ENCODE measurements around the gene LCE3A. TPM values are rescaled to one million over a fixed set of nuclear protein-coding genes. Genes with fewer than 3 reads are reported as not detected.

LCE3A gene
- total and polyA plus RNA-seq, 10 of the 15 experiments (the other 5 are each of a cell fraction or from before 2014, with no cell fraction given) = not detected

GRCh38 chr1:152577168-152577567 is 45.7 kb downstream of the LCE3A start:
- Histone ChIP-seq H3K4me3 (no peak overlapping the region), H4K20me1 (ENCODE audit: control insufficient read depth, insufficient read depth) (no peaks in the 10 kb centered on the region), H3K9me3 (replicated peaks; ENCODE audit: control insufficient read depth, insufficient read depth, low read length) (no peaks in the 10 kb centered on the region; the same call in 2 of the 3 replicates), H3K27ac (ENCODE audit: control insufficient read depth, insufficient read depth) (no peak overlapping the region), H3K36me3 (ENCODE audit: control insufficient read depth in 2 of 2, insufficient read depth in 2 of 2, low read length in 1 of 2) (no peaks in the 10 kb centered on the region), H3K27me3 (replicated peaks in 1 of 2; ENCODE audit: control insufficient read depth in 2 of 2, insufficient read depth in 2 of 2, low read length in 1 of 2) (peaks cover 0 to 1% of the 10 kb centered on the region in 2 experiments; a peak in 1 of 4 replicates), H3K79me2 (ENCODE audit: control insufficient read depth, insufficient read depth, low read length) (no peaks in the 10 kb centered on the region), H2AFZ (ENCODE audit: control insufficient read depth, low read depth, low read length) (no peak overlapping the region), H3K4me1 (ENCODE audit: control insufficient read depth, insufficient read depth, low read length) (peaks cover 5% of the 10 kb centered on the region; the same call in 1 of the 2 replicates), H3K4me2 (ENCODE audit: control insufficient read depth, insufficient read depth) (no peak overlapping the region), H3K9ac (ENCODE audit: control insufficient read depth, insufficient read depth, low read length) (no peak overlapping the region)
- 3% methylated on average over 2 of the region's 2 CpGs for WGBS (ENCODE audit: insufficient coverage, insufficient replicate concordance, low lambda C conversion rate, missing lambda C conversion rate)
- RAD21 ChIA-PET (ENCODE audit: unreplicated experiment) = no interaction called here
- SMC1A ChIA-PET (ENCODE audit: uncharacterized antibody, unreplicated experiment) = no interaction called here
- CTCF ChIA-PET = interaction anchor here (1.8 kb wide), 1 partner anchor 42 kb away, joined by 4 read pairs; no protein-coding TSS in a partner anchor
- intact Hi-C loops (cut with micrococcal nuclease; ENCODE audit: unreplicated experiment) = no loop called here
- DNase-seq (ENCODE audit: low read depth, low spot score) (peak; percentile 19), ATAC-seq (peak; percentile 71), FAIRE-seq (peak; percentile 38)
- in situ Hi-C loops (cut with MboI) = no loop called here
- BruUV-seq (replicated peaks) = no TSS peak
- POLR2A ChIA-PET = no interaction called here
- TF ChIP-seq EED (IDR thresholded peaks at IDR 0.05; ENCODE audit: low read depth) (peak; percentile 34; the same call in 1 of the 2 replicates), ZNF24 (IDR thresholded peaks at IDR 0.05) (no peak), IRF4 (IDR thresholded peaks at IDR 0.05; ENCODE audit: low read depth, low read length) (peak; percentile 90), GABPA (IDR thresholded peaks at IDR 0.05; ENCODE audit: low read depth) (0 out of 2 replicates have a peak, but pooled peaks have one; percentile 18), BACH1 (IDR thresholded peaks at IDR 0.05; ENCODE audit: borderline replicate concordance) (no peak), RCOR1 (conservative IDR thresholded peaks at IDR 0.05; ENCODE audit: low read depth, low read length) (no peak), KLF5 (IDR thresholded peaks at IDR 0.05; ENCODE audit: partially characterized antibody) (no peak), RUNX3 (IDR thresholded peaks at IDR 0.05; ENCODE audit: low read length) (peak; percentile 85), IRF3 (IDR thresholded peaks at IDR 0.05) (no peak), POLR2A (IDR thresholded peaks at IDR 0.05; ENCODE audit: low read depth, low read length) (no peak), JUNB (IDR thresholded peaks at IDR 0.05) (peak; percentile 84), HSF1 (IDR thresholded peaks at IDR 0.05; ENCODE audit: low read depth, low read length) (no peak), YY1 (IDR thresholded peaks at IDR 0.05; ENCODE audit: low read depth, low read length) (no peak), PAX5 (IDR thresholded peaks at IDR 0.05; ENCODE audit: borderline replicate concordance, low read depth, low read length) (peak; percentile 80; the same call in 1 of the 2 replicates), MEF2A (IDR thresholded peaks at IDR 0.05; ENCODE audit: insufficient read depth, low read depth, low read length) (0 out of 2 replicates have a peak, but pooled peaks have one; percentile 13), MEF2B (IDR thresholded peaks at IDR 0.05; ENCODE audit: partially characterized antibody, poor library complexity, severe bottlenecking) (peak; percentile 33), NKRF (conservative IDR thresholded peaks at IDR 0.05) (no peak), NFXL1 (IDR thresholded peaks at IDR 0.05; ENCODE audit: borderline replicate concordance) (no peak), MTA2 (IDR thresholded peaks at IDR 0.05; ENCODE audit: low read depth) (no peak), NFIC (IDR thresholded peaks at IDR 0.05; ENCODE audit: low read depth, low read length) (0 out of 2 replicates have a peak, but pooled peaks have one; percentile 20), ATF2 (IDR thresholded peaks at IDR 0.05; ENCODE audit: low read length) (peak; percentile 47; the same call in 1 of the 2 replicates), BCL11A (IDR thresholded peaks at IDR 0.05; ENCODE audit: low read depth, low read length) (peak; percentile 48; the same call in 1 of the 2 replicates)
